OCI-LY7 (cell line): ENCODE data around the gene ZNF75A. TPM values are rescaled to one million over a fixed set of nuclear protein-coding genes. Genes with fewer than 3 reads are reported as not detected.

Experiments used
- BruUV-seq: library from RNA; stranded (reverse); fragments of 400-500 nt; replicated peaks from 2 replicates; lab custom pipeline; 2021; lab: Mats Ljungman, UMichigan
- CTCF ChIA-PET: fragments of 300-600 bp; sonication (Branson Sonifier 250); formaldehyde crosslinking; loops from one replicate; lab custom pipeline; 2022; ENCODE audit warnings: antibody characterized with exemption; ENCODE audit not compliant: unreplicated experiment; lab: Charles Lee
- POLR2A ChIA-PET: fragments of 300-600 bp; sonication (Branson Sonifier 250); formaldehyde crosslinking; loops from one replicate; lab custom pipeline; 2022; ENCODE audit warnings: antibody characterized with exemption; lab: Charles Lee
- DNase-seq: peaks from one replicate; pipeline ENCODE4 v3.0.0-alpha.2; 2015; ENCODE audit warnings: low spot score
- H2AFZ ChIP-seq: fragments of 200-600 bp; sonication (generic), shearing (Covaris generic); 2 replicates; pipeline ENCODE4 v1.6.1; 2014; ENCODE audit warnings: mild to moderate bottlenecking, antibody characterized with exemption, low read length, moderate library complexity
- H3K27ac ChIP-seq: fragments of 200-600 bp; sonication (generic); 2 replicates; pipeline ENCODE4 v1.5.1; 2014; ENCODE audit warnings: mixed run types, low read depth, mild to moderate bottlenecking, moderate library complexity, low read length, inconsistent platforms; ENCODE audit not compliant: poor library complexity, severe bottlenecking
- H3K36me3 ChIP-seq: fragments of 200-600 bp; sonication (generic); 2 replicates; pipeline ENCODE4 v1.6.1; 2014; ENCODE audit warnings: mild to moderate bottlenecking, antibody characterized with exemption, low read length, moderate library complexity, mixed read lengths; ENCODE audit not compliant: insufficient read depth
- H3K4me1 ChIP-seq: fragments of 200-600 bp; sonication (generic); 2 replicates; pipeline ENCODE4 v1.5.1; 2014; ENCODE audit warnings: mild to moderate bottlenecking, low read length; ENCODE audit not compliant: insufficient read depth, poor library complexity, severe bottlenecking
- H3K4me2 ChIP-seq: fragments of 200-600 bp; sonication (generic); 2 replicates; pipeline ENCODE4 v1.6.1; 2014; ENCODE audit warnings: mild to moderate bottlenecking, low read length
- H3K4me3 ChIP-seq: fragments of 200-600 bp; sonication (generic); 2 replicates; pipeline ENCODE4 v1.5.1; 2014; ENCODE audit warnings: mild to moderate bottlenecking, low read depth, low read length; ENCODE audit not compliant: poor library complexity, severe bottlenecking
- H3K79me2 ChIP-seq: fragments of 200-600 bp; sonication (generic); 2 replicates; pipeline ENCODE4 v1.6.1; 2016; ENCODE audit warnings: low read depth, mild to moderate bottlenecking, low read length, moderate library complexity, mixed read lengths; ENCODE audit not compliant: insufficient read depth
- H3K9me2 ChIP-seq: fragments of 200-600 bp; sonication (generic); 2 replicates; pipeline ENCODE4 v1.6.1; 2016; ENCODE audit warnings: mild to moderate bottlenecking, low read length, mixed read lengths; ENCODE audit not compliant: insufficient read depth
- H3K9me3 ChIP-seq: fragments of 200-600 bp; sonication (generic); 2 replicates; pipeline ENCODE4 v1.6.1; 2014; ENCODE audit warnings: mild to moderate bottlenecking, mixed run types, low read length, mixed read lengths
- H4K20me1 ChIP-seq: fragments of 200-600 bp; sonication (generic); 2 replicates; pipeline ENCODE4 v1.6.1; 2014; ENCODE audit warnings: mild to moderate bottlenecking, antibody characterized with exemption, low read length, moderate library complexity, mixed read lengths; ENCODE audit not compliant: insufficient read depth
- CTCF ChIP-seq: fragments of 200-600 bp; sonication (generic); conservative IDR thresholded peaks from 2 replicates; pipeline ENCODE4 v1.5.1; 2014; ENCODE audit warnings: mild to moderate bottlenecking, antibody characterized with exemption, low read length, moderate library complexity, mixed read lengths
- EZH2phosphoT487 ChIP-seq: fragments of 200-600 bp; sonication (generic); IDR thresholded peaks from 2 replicates; pipeline ENCODE4 v1.6.1; 2018; ENCODE audit warnings: low read depth, borderline replicate concordance, mild to moderate bottlenecking, mixed run types, antibody characterized with exemption, low read length, moderate library complexity, mixed read lengths
- intact Hi-C: fragments of 100-400 bp; cut with micrococcal nuclease; formaldehyde crosslinking; loops from one replicate; pipeline ENCODE4 v1.10.0; 2022; ENCODE audit not compliant: unreplicated experiment
- total RNA-seq, 2 experiments: library from RNA; depleted of rRNA in 1 of 2; stranded (reverse); fragments of >200 nt in 1 of 2; shearing (Covaris generic) in 1 of 2; gene quantifications; 2 replicates each; pipeline ENCODE4 v1.2.3, GENCODE V29; 2014 to 2022

The ZNF75A gene
- total RNA-seq, 2 experiments from 2014 or later = 2.6 to 23.0 TPM

DNA sequence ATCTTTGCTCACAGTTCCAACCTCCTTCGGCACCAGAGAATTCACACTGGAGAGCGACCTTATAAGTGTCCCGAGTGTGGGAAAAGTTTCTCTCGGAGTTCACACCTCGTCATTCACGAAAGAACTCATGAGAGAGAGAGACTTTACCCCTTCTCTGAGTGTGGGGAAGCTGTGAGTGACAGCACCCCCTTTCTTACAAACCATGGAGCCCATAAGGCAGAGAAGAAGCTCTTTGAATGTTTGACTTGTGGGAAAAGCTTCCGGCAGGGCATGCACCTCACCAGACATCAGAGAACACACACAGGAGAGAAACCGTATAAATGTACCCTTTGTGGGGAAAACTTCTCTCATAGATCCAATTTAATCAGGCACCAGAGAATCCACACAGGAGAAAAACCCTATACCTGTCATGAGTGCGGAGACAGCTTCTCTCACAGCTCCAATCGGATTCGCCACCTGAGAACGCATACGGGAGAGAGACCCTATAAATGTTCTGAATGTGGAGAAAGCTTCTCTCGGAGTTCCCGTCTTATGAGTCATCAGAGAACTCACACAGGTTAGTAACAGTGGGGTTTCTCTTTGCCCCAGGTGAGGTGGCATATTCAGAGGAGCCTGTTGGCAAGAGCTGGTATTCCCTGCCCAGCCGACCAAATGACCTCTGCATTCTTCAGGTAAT lies 15.2 kb upstream of the ZNF75A start:
- Histone ChIP-seq H4K20me1 (no peaks in the 10 kb centered on the region), H3K4me1 (peaks cover 13% of the 10 kb centered on the region), H2AFZ (no peak overlapping the region), H3K79me2 (peaks cover 34% of the 10 kb centered on the region), H3K9me3 (no peaks in the 10 kb centered on the region), H3K4me2 (no peak overlapping the region), H3K36me3 (peaks cover 87% of the 10 kb centered on the region), H3K4me3 (no peak overlapping the region), H3K9me2 (no peaks in the 10 kb centered on the region), H3K27ac (no peak overlapping the region)
- no TSS peak for BruUV-seq
- ChIA-PET CTCF (no interaction called here), POLR2A (no interaction called here)
- intact Hi-C loops = no loop called here
- no peak for DNase-seq
- TF ChIP-seq EZH2phosphoT487 (no peak), CTCF (no peak)

GRCh38 chr16:3292604-3293003 lies 12.7 kb upstream of the ZNF75A start:
- Histone ChIP-seq H3K4me3 (no peak overlapping the region), H3K79me2 (peaks cover 10% of the 10 kb centered on the region), H3K27ac (no peak overlapping the region), H3K36me3 (peaks cover 69% of the 10 kb centered on the region), H3K4me1 (peaks cover 4% of the 10 kb centered on the region), H3K9me3 (no peaks in the 10 kb centered on the region), H3K9me2 (no peaks in the 10 kb centered on the region), H2AFZ (no peak overlapping the region), H3K4me2 (no peak overlapping the region), H4K20me1 (no peaks in the 10 kb centered on the region)
- intact Hi-C loops = no loop called here
- BruUV-seq = no TSS peak
- DNase-seq = no peak
- ChIA-PET POLR2A (interaction anchor here (0.5 kb wide), 1 partner anchor 86 kb away, joined by 3 read pairs; no protein-coding TSS in a partner anchor), CTCF (no interaction called here)
- TF ChIP-seq EZH2phosphoT487 (no peak), CTCF (no peak)

GRCh38 chr16:3295209-3295608 lies 10.1 kb upstream of the ZNF75A start:
- no peak overlapping the region for H3K27ac ChIP-seq
- no peak overlapping the region for H3K4me3 ChIP-seq
- no peak for DNase-seq
- no peak overlapping the region for H2AFZ ChIP-seq
- intact Hi-C loops = no loop called here
- BruUV-seq = no TSS peak
- TF ChIP-seq EZH2phosphoT487 (no peak), CTCF (no peak)
- H3K4me1 ChIP-seq = peaks cover 4% of the 10 kb centered on the region
- H3K4me2 ChIP-seq = no peak overlapping the region
- ChIA-PET POLR2A (no interaction called here), CTCF (no interaction called here)
- peaks cover 61% of the 10 kb centered on the region for H3K36me3 ChIP-seq
- no peaks in the 10 kb centered on the region for H4K20me1 ChIP-seq
- H3K79me2 ChIP-seq = peaks cover 4% of the 10 kb centered on the region; the same call in 1 of the 2 replicates
- H3K9me3 ChIP-seq = no peaks in the 10 kb centered on the region
- H3K9me2 ChIP-seq = no peaks in the 10 kb centered on the region
